HepG2 (cell line): ENCODE measurements around the gene NHERF2.
"Not testable (repeated sequence)": the region's sequence is repeated elsewhere in the genome, so short reads cannot be mapped to it uniquely, and the experiment has no call there.

Experiments
- CEBPB ChIP-seq: IDR thresholded peaks from 2 replicates; pipeline ENCODE4 v1.6.1; 2011; ENCODE audit warnings: low read depth, low read length, improper control_type of control experiment, borderline replicate concordance
- EP300 ChIP-seq, 3 experiments: sonication (generic) in 1 of 3; formaldehyde crosslinking in 1 of 3; IDR thresholded peaks; 2 replicates each; pipeline versions ENCODE4 v1.5.1 to v1.6.1; 2011 to 2020; ENCODE audit warnings: low read depth in 2 of 3, low read length in 2 of 3, borderline replicate concordance in 1 of 3, improper control_type of control experiment in 1 of 3, mild to moderate bottlenecking in 1 of 3, missing genetic modification reagents in 1 of 3, moderate library complexity in 1 of 3
- MNT ChIP-seq: fragments of 450-650 bp; IDR thresholded peaks from 2 replicates; pipeline ENCODE4 v1.6.1; 2016
- POLR2A ChIP-seq, 2 experiments: IDR thresholded peaks; 2 replicates each; pipeline ENCODE4 v1.6.1; 2011; ENCODE audit warnings: low read depth in 2 of 2, low read length in 2 of 2, mild to moderate bottlenecking in 1 of 2, moderate library complexity in 1 of 2; ENCODE audit not compliant: insufficient read depth in 1 of 2

GRCh38 chr16:2033909-2034695 is 7.4 kb downstream of the NHERF2 start:
- 0 out of 4 replicates have a peak, but pooled peaks of 1 of the 2 experiments have one; percentile 9 for TF ChIP-seq POLR2A (IDR thresholded peaks at IDR 0.05; ENCODE audit: insufficient read depth in 1 of 2, low read depth in 2 of 2, low read length in 2 of 2)
- TF ChIP-seq EP300 (IDR thresholded peaks at IDR 0.05; ENCODE audit: low read depth in 2 of 2, low read length in 2 of 2); EP300 (CRISPR knock-in tag; IDR thresholded peaks at IDR 0.05; ENCODE audit: borderline replicate concordance); CEBPB; MNT: not testable (repeated sequence)
